SH-SY5Y (cell line): ENCODE results near the gene SLC4A4.

Experiments
- GATA2 ChIP-seq: IDR thresholded peaks from 2 replicates; pipeline ENCODE4 v1.6.1; 2011; ENCODE audit warnings: mild to moderate bottlenecking, low read depth, low read length
- GATA3 ChIP-seq: IDR thresholded peaks from 2 replicates; pipeline ENCODE4 v1.6.1; 2011; ENCODE audit warnings: low read depth, mild to moderate bottlenecking, low read length, moderate library complexity

GRCh38 chr4:71293705-71294104, 45.1 kb upstream of the SLC4A4 start:
- TF ChIP-seq GATA2 (no peak), GATA3 (no peak)
